ENCODE data around the gene TERT.

DNA sequence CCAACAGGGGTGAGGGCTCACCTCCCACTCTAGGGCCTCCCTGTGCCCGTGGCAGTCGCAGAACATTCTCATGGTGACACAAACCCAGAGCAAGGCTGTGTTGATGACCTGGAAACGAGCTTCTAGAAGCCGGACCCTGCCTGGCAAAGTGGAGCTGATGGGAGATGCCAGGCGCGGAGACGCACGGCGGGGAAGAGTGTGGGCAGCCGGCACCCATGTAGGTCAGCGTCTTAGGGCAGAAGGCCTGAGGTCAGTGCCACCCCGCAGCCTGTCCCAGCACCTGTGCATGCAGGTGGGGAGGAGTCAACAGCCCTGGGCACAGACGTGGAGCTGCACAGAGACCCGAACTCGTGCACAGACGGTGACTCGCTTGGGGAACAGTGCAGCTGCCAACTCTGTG lies 64.3 kb downstream of the TERT start:
- TF ChIP-seq, protein P1, sequence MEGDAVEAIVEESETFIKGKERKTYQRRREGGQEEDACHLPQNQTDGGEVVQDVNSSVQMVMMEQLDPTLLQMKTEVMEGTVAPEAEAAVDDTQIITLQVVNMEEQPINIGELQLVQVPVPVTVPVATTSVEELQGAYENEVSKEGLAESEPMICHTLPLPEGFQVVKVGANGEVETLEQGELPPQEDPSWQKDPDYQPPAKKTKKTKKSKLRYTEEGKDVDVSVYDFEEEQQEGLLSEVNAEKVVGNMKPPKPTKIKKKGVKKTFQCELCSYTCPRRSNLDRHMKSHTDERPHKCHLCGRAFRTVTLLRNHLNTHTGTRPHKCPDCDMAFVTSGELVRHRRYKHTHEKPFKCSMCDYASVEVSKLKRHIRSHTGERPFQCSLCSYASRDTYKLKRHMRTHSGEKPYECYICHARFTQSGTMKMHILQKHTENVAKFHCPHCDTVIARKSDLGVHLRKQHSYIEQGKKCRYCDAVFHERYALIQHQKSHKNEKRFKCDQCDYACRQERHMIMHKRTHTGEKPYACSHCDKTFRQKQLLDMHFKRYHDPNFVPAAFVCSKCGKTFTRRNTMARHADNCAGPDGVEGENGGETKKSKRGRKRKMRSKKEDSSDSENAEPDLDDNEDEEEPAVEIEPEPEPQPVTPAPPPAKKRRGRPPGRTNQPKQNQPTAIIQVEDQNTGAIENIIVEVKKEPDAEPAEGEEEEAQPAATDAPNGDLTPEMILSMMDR (IDR thresholded peaks at IDR 0.05) = no peak
- no peak for TF ChIP-seq POLR2A (IDR thresholded peaks at IDR 0.05)
- TF ChIP-seq POLR2AphosphoS5 (IDR thresholded peaks at IDR 0.05) = no peak
- TF ChIP-seq EP300 (IDR thresholded peaks at IDR 0.05) = no peak

All from stomach (tissue), 4 donors.